T-cell (primary cell): ENCODE measurements around the gene BMERB1. TPM values are rescaled to one million over a fixed set of nuclear protein-coding genes. Genes with fewer than 3 reads are reported as not detected.

ENCODE experiments used
- ATAC-seq, 4 experiments: fragments of 200-7000 bp in 3 of 4; fragments of 150-1000 bp in 1 of 4; cut with Tn5 transposase; replicated peaks in 1 of 4; 1 replicate in 3 of 4; 2 replicates in 1 of 4; pipeline ENCODE4 v1.10.0; 2021; ENCODE audit warnings: moderate library complexity in 3 of 4, mild to moderate bottlenecking in 2 of 4, moderate number of reproducible peaks in 1 of 4
- CTCF ChIA-PET, 2 donors: fragments of 300-600 bp; sonication (Branson Sonifier 250); formaldehyde crosslinking; loops; one replicate each; lab custom pipeline; 2022; ENCODE audit warnings: antibody characterized with exemption in 2 of 2; lab: Charles Lee
- POLR2A ChIA-PET, 2 donors: fragments of 300-600 bp; sonication (Branson Sonifier 250); formaldehyde crosslinking; loops; one replicate each; lab custom pipeline; 2022; ENCODE audit warnings: antibody characterized with exemption in 2 of 2; lab: Charles Lee
- DNase-seq, 35 experiments: peaks; one replicate each; pipeline versions ENCODE4 v3.0.0 to v3.0.0-alpha.2; 2013 to 2023
- H3K27ac ChIP-seq: one replicate; pipeline ENCODE4 v1.5.1; 2013; ENCODE audit warnings: low read length
- H3K27me3 ChIP-seq, 2 experiments: replicated peaks in 1 of 2; 1 replicate in 1 of 2; 2 replicates in 1 of 2; pipeline versions ENCODE4 v1.6.1 to v1.7.0; 2013; ENCODE audit warnings: low read length in 1 of 2, mixed read lengths in 1 of 2; ENCODE audit not compliant: control insufficient read depth in 2 of 2, insufficient read depth in 2 of 2; ENCODE audit errors: extremely low read depth in 1 of 2
- H3K36me3 ChIP-seq, 2 donors: 1 replicate in 1 of 2; 2 replicates in 1 of 2; pipeline versions ENCODE4 v1.6.1 to v1.7.0; 2013; ENCODE audit warnings: low read length in 1 of 2; ENCODE audit not compliant: control insufficient read depth in 2 of 2, insufficient read depth in 1 of 2; ENCODE audit errors: extremely low read depth in 1 of 2
- H3K4me1 ChIP-seq, 2 experiments: 1 replicate in 1 of 2; 2 replicates in 1 of 2; pipeline versions ENCODE4 v1.6.1 to v1.7.0; 2013; ENCODE audit warnings: low read length in 2 of 2, mixed read lengths in 1 of 2; ENCODE audit not compliant: insufficient read depth in 2 of 2, control insufficient read depth in 1 of 2; ENCODE audit errors: extremely low read depth in 1 of 2
- H3K4me3 ChIP-seq, 2 donors: 1 replicate in 1 of 2; 2 replicates in 1 of 2; pipeline versions ENCODE4 v1.5.1 to v1.7.0; 2013; ENCODE audit warnings: mild to moderate bottlenecking in 2 of 2, low read length in 1 of 2, moderate library complexity in 1 of 2; ENCODE audit not compliant: control insufficient read depth in 1 of 2; ENCODE audit errors: extremely low read depth in 1 of 2
- H3K9me3 ChIP-seq: 2 replicates; pipeline ENCODE4 v1.7.0; 2013
- H3K27ac Mint-ChIP-seq, 2 donors: one replicate each; pipeline ENCODE4 v1.8.0; 2020 to 2021; ENCODE audit warnings: mild to moderate bottlenecking in 2 of 2, mixed read lengths in 2 of 2
- H3K27me3 Mint-ChIP-seq, 2 donors: one replicate each; pipeline ENCODE4 v1.8.0; 2021 to 2022; ENCODE audit warnings: mixed read lengths in 2 of 2
- H3K36me3 Mint-ChIP-seq: one replicate; pipeline ENCODE4 v1.8.0; 2021; ENCODE audit warnings: mixed read lengths
- H3K4me1 Mint-ChIP-seq, 3 donors: one replicate each; pipeline ENCODE4 v1.8.0; 2020 to 2022; ENCODE audit warnings: mixed read lengths in 3 of 3, mild to moderate bottlenecking in 1 of 3
- H3K4me3 Mint-ChIP-seq, 3 donors: one replicate each; pipeline ENCODE4 v1.8.0; 2020 to 2022; ENCODE audit warnings: mild to moderate bottlenecking in 3 of 3, mixed read lengths in 3 of 3, moderate library complexity in 3 of 3
- H3K9me3 Mint-ChIP-seq, 3 donors: one replicate each; pipeline ENCODE4 v1.8.0; 2020 to 2022; ENCODE audit warnings: mixed read lengths in 3 of 3
- WGBS: methylation state at CpG from one replicate; pipeline ENCODE4 v1.1.5; 2013; ENCODE audit warnings: missing lambda C conversion rate; ENCODE audit not compliant: insufficient coverage; 5-methylcytosine and 5-hydroxymethylcytosine counted together
- total RNA-seq, 35 experiments: library from RNA in 6 of 35; stranded (reverse) in 6 of 35; fragments of 120-200 nt in 1 of 35; gene quantifications; one replicate each; pipeline versions ENCODE4 v1.2.1 to v1.2.4 and lab custom pipeline; 2013 to 2026

BMERB1 gene
- total RNA-seq, 5 donors from 2014 or later (not counting 1 experiment from before 2014, with no cell fraction given) = 2.1 to 9.6 (median 5.6) TPM

GRCh38 chr16:15597135-15597534 is 162.7 kb downstream of the BMERB1 start:
- WGBS = no CpG with 5 or more reads among the region's 6 CpGs
- H3K36me3 ChIP-seq = peaks cover 18 to 73% of the 10 kb centered on the region in 2 donors

GRCh38 chr16:15597822-15598647 is 163.6 kb downstream of the BMERB1 start:
- 97% methylated on average over 9 of the region's 15 CpGs for WGBS
- Mint-ChIP-seq H3K27me3 (no peaks in the 10 kb centered on the region), H3K9me3 (no peaks in the 10 kb centered on the region), H3K27ac (peak overlapping the region; percentile 80 to 83), H3K36me3 (peaks cover 80% of the 10 kb centered on the region), H3K4me3 (no peak overlapping the region), H3K4me1 (peaks cover 0 to 23% (median 20%) of the 10 kb centered on the region in 3 donors)
- POLR2A ChIA-PET = no interaction called here
- no peak overlapping the region for H3K4me3 ChIP-seq
- no peaks in the 10 kb centered on the region for H3K9me3 ChIP-seq
- H3K27me3 ChIP-seq = no peaks in the 10 kb centered on the region
- no peaks in the 10 kb centered on the region for H3K4me1 ChIP-seq
- ATAC-seq (no peak), DNase-seq (no peak)
- peaks cover 18 to 81% of the 10 kb centered on the region in 2 donors for H3K36me3 ChIP-seq
- CTCF ChIA-PET = interaction anchor here in 1 of 2 donors (0.7 kb wide), 1 partner anchor 54 kb away, joined by 10 read pairs; no protein-coding TSS in a partner anchor
- no peak overlapping the region for H3K27ac ChIP-seq

More at GRCh38 chr16:15597135-15597534, 162.7 kb downstream of the BMERB1 start:
- no peak for ATAC-seq
- H3K9me3 Mint-ChIP-seq = no peaks in the 10 kb centered on the region
- H3K4me1 Mint-ChIP-seq = peaks cover 0 to 30% (median 28%) of the 10 kb centered on the region in 3 donors
- Histone ChIP-seq H3K27ac (no peak overlapping the region), H3K27me3 (no peaks in the 10 kb centered on the region), H3K4me1 (peaks cover 0 to 6% of the 10 kb centered on the region in 2 experiments), H3K4me3 (no peak overlapping the region), H3K9me3 (no peaks in the 10 kb centered on the region)
- H3K27me3 Mint-ChIP-seq = no peaks in the 10 kb centered on the region
- peaks cover 77% of the 10 kb centered on the region for H3K36me3 Mint-ChIP-seq
- H3K27ac Mint-ChIP-seq = peak overlapping the region; percentile 80 to 83
- ChIA-PET POLR2A (no interaction called here), CTCF (no interaction called here)
- no peak overlapping the region for H3K4me3 Mint-ChIP-seq
- no peak for DNase-seq

GRCh38 chr16:15598648-15599190 is 164.3 kb downstream of the BMERB1 start:
- Mint-ChIP-seq H3K36me3 (peaks cover 81% of the 10 kb centered on the region), H3K27ac (peak overlapping the region in 1 of 2 donors; percentile 53), H3K9me3 (no peaks in the 10 kb centered on the region), H3K4me1 (peaks cover 0 to 16% (median 15%) of the 10 kb centered on the region in 3 donors), H3K4me3 (no peak overlapping the region), H3K27me3 (no peaks in the 10 kb centered on the region)
- ChIA-PET POLR2A (interaction anchor here (0.6 to 0.7 kb wide), 2 partner anchors 44 to 45 kb away, joined by 3 to 10 read pairs; no protein-coding TSS in a partner anchor), CTCF (interaction anchor here in 1 of 2 donors (0.7 kb wide), 1 partner anchor 55 kb away, joined by 10 read pairs; no protein-coding TSS in a partner anchor)
- no peak for DNase-seq
- H3K27me3 ChIP-seq = no peaks in the 10 kb centered on the region
- WGBS = 73% methylated on average over 3 of the region's 17 CpGs
- peak in 1 of 4 experiments; percentile 24 for ATAC-seq
- no peak overlapping the region for H3K4me3 ChIP-seq
- peaks cover 18 to 86% of the 10 kb centered on the region in 2 donors for H3K36me3 ChIP-seq
- no peaks in the 10 kb centered on the region for H3K4me1 ChIP-seq
- H3K9me3 ChIP-seq = no peaks in the 10 kb centered on the region
- H3K27ac ChIP-seq = no peak overlapping the region

GRCh38 chr16:15599303-15600070 is 165.1 kb downstream of the BMERB1 start:
- Histone ChIP-seq H3K9me3 (no peaks in the 10 kb centered on the region), H3K4me1 (no peaks in the 10 kb centered on the region), H3K4me3 (no peak overlapping the region), H3K27me3 (no peaks in the 10 kb centered on the region), H3K27ac (no peak overlapping the region), H3K36me3 (peaks cover 18 to 94% of the 10 kb centered on the region in 2 donors)
- WGBS = 98% methylated on average over 17 of the region's 21 CpGs
- no peak for DNase-seq
- peaks cover 79% of the 10 kb centered on the region for H3K36me3 Mint-ChIP-seq
- peaks cover 0 to 12% (median 9%) of the 10 kb centered on the region in 3 donors for H3K4me1 Mint-ChIP-seq
- no peak for ATAC-seq
- ChIA-PET POLR2A (interaction anchor here (0.6 to 0.7 kb wide), 2 partner anchors 43 to 45 kb away, joined by 3 to 10 read pairs; no protein-coding TSS in a partner anchor), CTCF (no interaction called here)
- H3K27ac Mint-ChIP-seq = peak overlapping the region in 1 of 2 donors; percentile 66
- H3K4me3 Mint-ChIP-seq = no peak overlapping the region
- H3K9me3 Mint-ChIP-seq = no peaks in the 10 kb centered on the region
- no peaks in the 10 kb centered on the region for H3K27me3 Mint-ChIP-seq

- peaks cover 18 to 99% of the 10 kb centered on the region in 2 donors for H3K36me3 ChIP-seq
- Mint-ChIP-seq H3K27ac (peak overlapping the region; percentile 37 to 82), H3K9me3 (no peaks in the 10 kb centered on the region), H3K4me1 (peaks cover 0 to 7% (median 3%) of the 10 kb centered on the region in 3 donors), H3K27me3 (no peaks in the 10 kb centered on the region), H3K36me3 (peaks cover 73% of the 10 kb centered on the region), H3K4me3 (no peak overlapping the region)
- no peaks in the 10 kb centered on the region for H3K9me3 ChIP-seq
- no peaks in the 10 kb centered on the region for H3K27me3 ChIP-seq
- ChIA-PET POLR2A (interaction anchor here (0.5 to 0.7 kb wide), 3 partner anchors 36 to 573 kb away, joined by 3 to 6 read pairs (median 3); no protein-coding TSS in a partner anchor), CTCF (no interaction called here)
- 96% methylated on average over 4 of the region's 9 CpGs for WGBS
- no peak overlapping the region for H3K4me3 ChIP-seq
- no peak overlapping the region for H3K27ac ChIP-seq
- no peaks in the 10 kb centered on the region for H3K4me1 ChIP-seq
- no peak for ATAC-seq
- DNase-seq = no peak
Measured at GRCh38 chr16:15601212-15601879, 167.0 kb downstream of the BMERB1 start.
